ENCODE results near the gene MUC20. TPM values are rescaled to one million over a fixed set of nuclear protein-coding genes. Genes with fewer than 3 reads are reported as not detected.
"Not testable (repeated sequence)": the region's sequence is repeated elsewhere in the genome, so short reads cannot be mapped to it uniquely, and the experiment has no call there.

Gene MUC20
- total RNA-seq, 1 donor from 2014 or later = 0.17 TPM

- no peaks in the 10 kb centered on the region for H3F3A ChIP-seq (ENCODE audit: low read depth)
- H3K4me2 ChIP-seq = no peak overlapping the region
- H3K27ac ChIP-seq = no peak overlapping the region
- H3K4me3 ChIP-seq = no peak overlapping the region
- H4K20me1 ChIP-seq (ENCODE audit: low read depth) = no peaks in the 10 kb centered on the region
- Mint-ChIP-seq H3K4me3 (no peak overlapping the region), H3K27me3 (ENCODE audit: insufficient read depth, low read depth) (peaks cover 6% of the 10 kb centered on the region), H3K4me1 (peaks cover 8% of the 10 kb centered on the region), H3K9me3 (no peaks in the 10 kb centered on the region), H3K36me3 (peaks cover 1% of the 10 kb centered on the region), H3K27ac (no peak overlapping the region)
- H2AFZ ChIP-seq (replicated peaks) = no peak overlapping the region
- no peaks in the 10 kb centered on the region for H3K27me3 ChIP-seq
- no peaks in the 10 kb centered on the region for H3K4me1 ChIP-seq
- DNase-seq (ENCODE audit: low spot score) = no peak
- H3K36me3 ChIP-seq = no peaks in the 10 kb centered on the region
- no peaks in the 10 kb centered on the region for H3K79me2 ChIP-seq (ENCODE audit: low read depth)
- H3K9ac ChIP-seq = no peak overlapping the region
- H3K9me3 ChIP-seq (ENCODE audit: low read depth) = no peaks in the 10 kb centered on the region
- TF ChIP-seq CTCF (IDR thresholded peaks at IDR 0.05) (no peak), EZH2 (IDR thresholded peaks at IDR 0.05) (no peak), EZH2phosphoT487 (IDR thresholded peaks at IDR 0.05) (no peak)
Measured at GRCh38 chr3:195736866-195737490, 16.2 kb downstream of the MUC20 start.

GRCh38 chr3:195737782-195738181 is 17.0 kb downstream of the MUC20 start:
- H3K9me3 Mint-ChIP-seq; H3K27me3 Mint-ChIP-seq (ENCODE audit: insufficient read depth, low read depth); H3K27me3 ChIP-seq; DNase-seq (ENCODE audit: low spot score); H4K20me1 ChIP-seq (ENCODE audit: low read depth); H3K27ac ChIP-seq; H3K36me3 ChIP-seq; H3K4me1 ChIP-seq; H3K4me3 ChIP-seq; H3K36me3 Mint-ChIP-seq; H3K4me2 ChIP-seq; H3K79me2 ChIP-seq (ENCODE audit: low read depth); H3K9ac ChIP-seq; H3K27ac Mint-ChIP-seq; H3K9me3 ChIP-seq (ENCODE audit: low read depth); H3K4me3 Mint-ChIP-seq; H2AFZ ChIP-seq (replicated peaks); H3K4me1 Mint-ChIP-seq; H3F3A ChIP-seq (ENCODE audit: low read depth): not testable (repeated sequence)

- H3K9ac ChIP-seq = no peak overlapping the region
- Mint-ChIP-seq H3K36me3 (peaks cover 1% of the 10 kb centered on the region), H3K9me3 (no peaks in the 10 kb centered on the region), H3K4me1 (peaks cover 1% of the 10 kb centered on the region), H3K27ac (no peak overlapping the region), H3K4me3 (no peak overlapping the region), H3K27me3 (ENCODE audit: insufficient read depth, low read depth) (peaks cover 6% of the 10 kb centered on the region)
- no peaks in the 10 kb centered on the region for H3K9me3 ChIP-seq (ENCODE audit: low read depth)
- H3K4me1 ChIP-seq = no peaks in the 10 kb centered on the region
- no peak for TF ChIP-seq EZH2phosphoT487 (IDR thresholded peaks at IDR 0.05)
- no peaks in the 10 kb centered on the region for H3K79me2 ChIP-seq (ENCODE audit: low read depth)
- H3K4me3 ChIP-seq = no peak overlapping the region
- no peak for DNase-seq (ENCODE audit: low spot score)
- no peaks in the 10 kb centered on the region for H3K36me3 ChIP-seq
- no peak overlapping the region for H3K4me2 ChIP-seq
- no peak overlapping the region for H2AFZ ChIP-seq (replicated peaks)
- H3K27ac ChIP-seq = no peak overlapping the region
- H4K20me1 ChIP-seq (ENCODE audit: low read depth) = no peaks in the 10 kb centered on the region
- peaks cover 2% of the 10 kb centered on the region for H3K27me3 ChIP-seq
- no peaks in the 10 kb centered on the region for H3F3A ChIP-seq (ENCODE audit: low read depth)
Measured at GRCh38 chr3:195738274-195739044, 17.7 kb downstream of the MUC20 start.

GRCh38 chr3:195739561-195740111 is 18.9 kb downstream of the MUC20 start:
- H3K9me3 ChIP-seq (ENCODE audit: low read depth) = no peaks in the 10 kb centered on the region
- Mint-ChIP-seq H3K4me1 (no peaks in the 10 kb centered on the region), H3K27me3 (ENCODE audit: insufficient read depth, low read depth) (peaks cover 8% of the 10 kb centered on the region), H3K36me3 (peaks cover 1% of the 10 kb centered on the region), H3K9me3 (no peaks in the 10 kb centered on the region), H3K27ac (no peak overlapping the region), H3K4me3 (no peak overlapping the region)
- no peaks in the 10 kb centered on the region for H4K20me1 ChIP-seq (ENCODE audit: low read depth)
- no peak overlapping the region for H3K4me3 ChIP-seq
- H2AFZ ChIP-seq (replicated peaks) = no peak overlapping the region
- no peak overlapping the region for H3K9ac ChIP-seq
- no peak for TF ChIP-seq EZH2phosphoT487 (IDR thresholded peaks at IDR 0.05)
- no peak for TF ChIP-seq CTCF (IDR thresholded peaks at IDR 0.05)
- TF ChIP-seq EZH2 (IDR thresholded peaks at IDR 0.05) = no peak
- H3K27me3 ChIP-seq = peaks cover 6% of the 10 kb centered on the region
- H3K4me2 ChIP-seq = no peak overlapping the region
- H3K27ac ChIP-seq = no peak overlapping the region
- no peaks in the 10 kb centered on the region for H3F3A ChIP-seq (ENCODE audit: low read depth)
- no peaks in the 10 kb centered on the region for H3K4me1 ChIP-seq
- DNase-seq (ENCODE audit: low spot score) = no peak
- H3K79me2 ChIP-seq (ENCODE audit: low read depth) = no peaks in the 10 kb centered on the region
- H3K36me3 ChIP-seq = no peaks in the 10 kb centered on the region
